Right lobe of liver (tissue), 4 donors: ENCODE results near the gene ACAD11.

Experiments
- POLR2A ChIP-seq: fragments of 450-650 bp; IDR thresholded peaks from one replicate; pipeline ENCODE4 v1.6.1; 2017; ENCODE audit warnings: antibody characterized with exemption, mild to moderate bottlenecking
- TF ChIP-seq, protein P1 (sequence below), 4 donors: fragments of 200-600 bp in 3 of 4; fragments of 450-650 bp in 1 of 4; IDR thresholded peaks; one replicate each; pipeline versions ENCODE4 v1.5.1 to v1.8.0; 2016 to 2022; ENCODE audit warnings: antibody characterized with exemption in 4 of 4, mild to moderate bottlenecking in 2 of 4
- donor health status: DM: no; HTN: no; CAD: no.
- donor health status: DM: no; HTN: no; CAD: no.
- donor health status: DM: no; HTN: yes; CAD: no.

DNA sequence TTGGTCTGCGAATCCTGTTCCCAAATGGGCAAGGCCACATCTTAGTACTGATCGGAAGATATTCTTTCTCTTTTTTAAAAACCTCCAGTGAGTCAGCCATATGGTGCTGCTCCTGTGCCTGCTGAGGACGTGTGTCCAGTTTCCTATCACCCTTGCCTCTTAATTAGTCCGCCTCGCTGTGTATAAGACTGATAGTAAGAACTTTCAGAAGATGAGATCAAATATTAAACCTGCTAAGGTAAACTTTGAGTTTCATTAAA lies 1.1 kb upstream of the ACAD11 start:
- TF ChIP-seq, protein P1, sequence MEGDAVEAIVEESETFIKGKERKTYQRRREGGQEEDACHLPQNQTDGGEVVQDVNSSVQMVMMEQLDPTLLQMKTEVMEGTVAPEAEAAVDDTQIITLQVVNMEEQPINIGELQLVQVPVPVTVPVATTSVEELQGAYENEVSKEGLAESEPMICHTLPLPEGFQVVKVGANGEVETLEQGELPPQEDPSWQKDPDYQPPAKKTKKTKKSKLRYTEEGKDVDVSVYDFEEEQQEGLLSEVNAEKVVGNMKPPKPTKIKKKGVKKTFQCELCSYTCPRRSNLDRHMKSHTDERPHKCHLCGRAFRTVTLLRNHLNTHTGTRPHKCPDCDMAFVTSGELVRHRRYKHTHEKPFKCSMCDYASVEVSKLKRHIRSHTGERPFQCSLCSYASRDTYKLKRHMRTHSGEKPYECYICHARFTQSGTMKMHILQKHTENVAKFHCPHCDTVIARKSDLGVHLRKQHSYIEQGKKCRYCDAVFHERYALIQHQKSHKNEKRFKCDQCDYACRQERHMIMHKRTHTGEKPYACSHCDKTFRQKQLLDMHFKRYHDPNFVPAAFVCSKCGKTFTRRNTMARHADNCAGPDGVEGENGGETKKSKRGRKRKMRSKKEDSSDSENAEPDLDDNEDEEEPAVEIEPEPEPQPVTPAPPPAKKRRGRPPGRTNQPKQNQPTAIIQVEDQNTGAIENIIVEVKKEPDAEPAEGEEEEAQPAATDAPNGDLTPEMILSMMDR (IDR thresholded peaks at IDR 0.05): no peak
- no peak for TF ChIP-seq POLR2A
